Testis (tissue), 2 donors: Measurements from ENCODE around the gene CHD2.

Experiments
- CTCF ChIP-seq, 3 experiments: fragments of 450-650 bp in 2 of 3; fragments of 200-600 bp in 1 of 3; sonication (generic) in 1 of 3; IDR thresholded peaks; one replicate each; pipeline ENCODE4 v1.5.1; 2016 to 2019; ENCODE audit warnings: antibody characterized with exemption in 3 of 3, mild to moderate bottlenecking in 2 of 3, moderate library complexity in 1 of 3
- POLR2A ChIP-seq: fragments of 450-650 bp; IDR thresholded peaks from one replicate; pipeline ENCODE4 v1.6.1; 2017; ENCODE audit warnings: antibody characterized with exemption, mild to moderate bottlenecking, moderate library complexity

- TF ChIP-seq CTCF (IDR thresholded peaks at IDR 0.05) (no peak), POLR2A (no peak)
Observed at GRCh38 chr15:92921215-92922131, 21.3 kb downstream of the CHD2 start.
